IMR-90 (cell line): Measurements from ENCODE around the gene TOP2B. TPM values are rescaled to one million over a fixed set of nuclear protein-coding genes. Genes with fewer than 3 reads are reported as not detected.

Experiments
- ATAC-seq: fragments of 200-7000 bp; cut with Tn5 transposase; 2 replicates; pipeline ENCODE4 v1.9.1; 2020; ENCODE audit warnings: low read depth, mild to moderate bottlenecking, moderate library complexity
- BruUV-seq: library from RNA; stranded (reverse); fragments of 400-500 nt; replicated peaks from 2 replicates; lab custom pipeline; 2021; lab: Mats Ljungman, UMichigan
- CTCF ChIA-PET: fragments of 300-600 bp; formaldehyde crosslinking; extraction: SDS; loops from one replicate; lab custom pipeline; 2021; ENCODE audit warnings: antibody characterized with exemption; lab: Yijun Ruan, JAX
- POLR2A ChIA-PET: fragments of 300-600 bp; sonication (Branson Sonifier 250); formaldehyde crosslinking; loops from one replicate; lab custom pipeline; 2022; ENCODE audit warnings: antibody characterized with exemption; ENCODE audit not compliant: unreplicated experiment; lab: Charles Lee
- DNase-seq: peaks from one replicate; pipeline ENCODE4 v3.0.0; 2013
- H2AFZ ChIP-seq: replicated peaks from 2 replicates; pipeline ENCODE3; 2013; ENCODE audit warnings: low read length, mild to moderate bottlenecking; ENCODE audit not compliant: poor library complexity
- H2AK5ac ChIP-seq: 2 replicates; pipeline ENCODE4 v1.6.1; 2013; ENCODE audit warnings: low read depth, low read length, inconsistent platforms
- H2AK9ac ChIP-seq: replicated peaks from 2 replicates; pipeline ENCODE3; 2013; ENCODE audit warnings: mild to moderate bottlenecking, low read depth, low read length, moderate library complexity; ENCODE audit not compliant: poor library complexity
- H2BK120ac ChIP-seq: 2 replicates; pipeline ENCODE4 v1.6.1; 2013; ENCODE audit warnings: low read depth, low read length, inconsistent platforms
- H2BK15ac ChIP-seq: 3 replicates; pipeline ENCODE4 v1.6.1; 2013; ENCODE audit warnings: low read depth, low read length, inconsistent platforms
- H2BK20ac ChIP-seq: 2 replicates; pipeline ENCODE4 v1.6.1; 2013; ENCODE audit warnings: low read depth, mild to moderate bottlenecking, inconsistent platforms, low read length, moderate library complexity
- H2BK5ac ChIP-seq: 2 replicates; pipeline ENCODE4 v1.6.1; 2013; ENCODE audit warnings: mild to moderate bottlenecking, low read depth, low read length, inconsistent platforms; ENCODE audit not compliant: poor library complexity, severe bottlenecking
- H3K14ac ChIP-seq: replicated peaks from 2 replicates; pipeline ENCODE4 v1.6.1; 2013; ENCODE audit warnings: low read depth, low read length, inconsistent platforms
- H3K18ac ChIP-seq: 2 replicates; pipeline ENCODE4 v1.6.1; 2013; ENCODE audit warnings: low read depth, low read length, control low read depth
- H3K23ac ChIP-seq: 2 replicates; pipeline ENCODE4 v1.6.1; 2013; ENCODE audit warnings: low read depth, low read length, inconsistent platforms
- H3K27ac ChIP-seq: 2 replicates; pipeline ENCODE4 v1.5.1; 2013; ENCODE audit warnings: mild to moderate bottlenecking, control low read depth, low read length; ENCODE audit not compliant: insufficient read depth
- H3K27me3 ChIP-seq: 2 replicates; pipeline ENCODE4 v1.6.1; 2013; ENCODE audit warnings: low read length; ENCODE audit not compliant: control insufficient read depth, insufficient read depth
- H3K36me3 ChIP-seq: 2 replicates; pipeline ENCODE4 v1.6.1; 2013; ENCODE audit warnings: low read length, mixed read lengths; ENCODE audit not compliant: control insufficient read depth, insufficient read depth
- H3K4ac ChIP-seq: 2 replicates; pipeline ENCODE4 v1.6.1; 2013; ENCODE audit warnings: low read depth, low read length, inconsistent platforms
- H3K4me1 ChIP-seq: 2 replicates; pipeline ENCODE4 v1.6.1; 2013; ENCODE audit warnings: low read length, mixed read lengths; ENCODE audit not compliant: control insufficient read depth, insufficient read depth
- H3K4me2 ChIP-seq: 2 replicates; pipeline ENCODE4 v1.6.1; 2013; ENCODE audit warnings: low read depth, mild to moderate bottlenecking, control low read depth, low read length, moderate library complexity
- H3K4me3 ChIP-seq: 2 replicates; pipeline ENCODE4 v1.5.1; 2013; ENCODE audit warnings: low read depth, mild to moderate bottlenecking, control low read depth, low read length, moderate library complexity; ENCODE audit not compliant: insufficient read depth
- H3K56ac ChIP-seq: 2 replicates; pipeline ENCODE4 v1.6.1; 2013; ENCODE audit warnings: low read length, inconsistent platforms; ENCODE audit not compliant: insufficient read depth; ENCODE audit errors: extremely low read depth
- H3K79me1 ChIP-seq, 2 experiments: 2 replicates each; pipeline ENCODE4 v1.6.1; 2013; ENCODE audit warnings: low read length in 2 of 2, inconsistent platforms in 1 of 2, low read depth in 1 of 2
- H3K9ac ChIP-seq: 2 replicates; pipeline ENCODE4 v1.6.1; 2013; ENCODE audit warnings: low read depth, low read length, control low read depth
- H3K9me1 ChIP-seq: 2 replicates; pipeline ENCODE4 v1.6.1; 2013; ENCODE audit warnings: low read length, inconsistent platforms; ENCODE audit not compliant: insufficient read depth
- H3K9me3 ChIP-seq: 2 replicates; pipeline ENCODE4 v1.6.1; 2013; ENCODE audit warnings: low read length; ENCODE audit not compliant: control insufficient read depth, insufficient read depth
- H4K20me1 ChIP-seq: 2 replicates; pipeline ENCODE4 v1.6.1; 2013; ENCODE audit warnings: low read length, inconsistent platforms; ENCODE audit not compliant: insufficient read depth
- H4K5ac ChIP-seq: 2 replicates; pipeline ENCODE4 v1.6.1; 2013; ENCODE audit warnings: mild to moderate bottlenecking, low read depth, low read length, control low read depth
- H4K8ac ChIP-seq, 2 experiments: 2 replicates each; pipeline ENCODE4 v1.6.1; 2013; ENCODE audit warnings: low read depth in 2 of 2, low read length in 2 of 2, control low read depth in 1 of 2, inconsistent platforms in 1 of 2
- H4K91ac ChIP-seq: 2 replicates; pipeline ENCODE4 v1.6.1; 2013; ENCODE audit warnings: low read depth, low read length, inconsistent platforms; ENCODE audit not compliant: insufficient read depth
- BHLHE40 ChIP-seq: fragments of 150-350 bp; IDR thresholded peaks from 2 replicates; pipeline ENCODE4 v1.6.1; 2016; ENCODE audit warnings: mild to moderate bottlenecking, low read depth, low read length
- CEBPB ChIP-seq: IDR thresholded peaks from 2 replicates; pipeline ENCODE4 v1.6.1; 2012; ENCODE audit warnings: low read depth, low read length, improper control_type of control experiment
- CHD1 ChIP-seq: IDR thresholded peaks from 2 replicates; pipeline ENCODE4 v1.6.1; 2012; ENCODE audit warnings: low read depth, low read length, improper control_type of control experiment
- CTCF ChIP-seq: conservative IDR thresholded peaks from 2 replicates; pipeline ENCODE4 v1.5.1; 2012; ENCODE audit warnings: mild to moderate bottlenecking, low read depth, low read length, improper control_type of control experiment
- FOS ChIP-seq: fragments of 150-350 bp; IDR thresholded peaks from 2 replicates; pipeline ENCODE4 v1.6.1; 2016; ENCODE audit warnings: low read depth, low read length
- MAFK ChIP-seq: IDR thresholded peaks from 2 replicates; pipeline ENCODE4 v1.6.1; 2012; ENCODE audit warnings: low read depth, low read length, improper control_type of control experiment
- MAZ ChIP-seq: IDR thresholded peaks from 2 replicates; pipeline ENCODE4 v1.6.1; 2012; ENCODE audit warnings: low read depth, mild to moderate bottlenecking, low read length, improper control_type of control experiment, moderate library complexity, borderline replicate concordance
- MXI1 ChIP-seq: IDR thresholded peaks from 2 replicates; pipeline ENCODE4 v1.6.1; 2012; ENCODE audit warnings: low read depth, mild to moderate bottlenecking, low read length, moderate library complexity, borderline replicate concordance
- NFE2L2 ChIP-seq: fragments of 150-350 bp; IDR thresholded peaks from 2 replicates; pipeline ENCODE4 v1.6.1; 2016; ENCODE audit warnings: low read depth, mild to moderate bottlenecking, low read length
- POLR2A ChIP-seq: IDR thresholded peaks from 2 replicates; pipeline ENCODE4 v1.6.1; 2012; ENCODE audit warnings: mild to moderate bottlenecking, low read depth, low read length
- RAD21 ChIP-seq: IDR thresholded peaks from 2 replicates; pipeline ENCODE4 v1.6.1; 2012; ENCODE audit warnings: low read length, improper control_type of control experiment
- RCOR1 ChIP-seq: IDR thresholded peaks from 2 replicates; pipeline ENCODE4 v1.6.1; 2012; ENCODE audit warnings: mild to moderate bottlenecking, low read length, improper control_type of control experiment; ENCODE audit not compliant: insufficient replicate concordance
- RFX5 ChIP-seq: IDR thresholded peaks from 2 replicates; pipeline ENCODE4 v1.8.0; 2012; ENCODE audit warnings: low read depth, mild to moderate bottlenecking, low read length, moderate library complexity
- SMC3 ChIP-seq: fragments of 150-350 bp; IDR thresholded peaks from 2 replicates; pipeline ENCODE4 v1.6.1; 2016; ENCODE audit warnings: low read depth, mild to moderate bottlenecking, antibody characterized with exemption, low read length, moderate library complexity
- USF2 ChIP-seq: fragments of 150-350 bp; IDR thresholded peaks from 2 replicates; pipeline ENCODE4 v1.6.1; 2017; ENCODE audit warnings: mild to moderate bottlenecking, antibody characterized with exemption, low read length, low read depth
- WGBS, 2 experiments: methylation state at CpG; one replicate each; pipeline versions ENCODE4 v1.1.5 to v1.1.7; 2013; ENCODE audit warnings: missing lambda C conversion rate in 2 of 2; ENCODE audit not compliant: insufficient read length in 1 of 2; ENCODE audit errors: extremely low coverage in 2 of 2; 5-methylcytosine and 5-hydroxymethylcytosine counted together
- dilution Hi-C: fragments of 300-500 bp; cut with HindIII; formaldehyde crosslinking; loops from one replicate; pipeline ENCODE4 v1.14.3; 2018; ENCODE audit warnings: low sequenced_read_pairs; ENCODE audit not compliant: unreplicated experiment
- in situ Hi-C: fragments of 300-500 bp; cut with MboI; formaldehyde crosslinking; loops from 3 replicates; pipeline ENCODE4 v1.14.3; 2019; ENCODE audit warnings: low sequenced_read_pairs, inconsistent platforms, mixed read lengths
- intact Hi-C: fragments of 100-400 bp; cut with micrococcal nuclease; formaldehyde crosslinking; loops from 2 replicates; pipeline ENCODE4 v1.10.0; 2022
- polyA plus RNA-seq, 3 experiments: library from polyadenylated mRNA; depleted of rRNA; stranded (reverse); fragments of >200 nt; gene quantifications; 2 replicates each; pipeline ENCODE4 v1.2.3, GENCODE V29; 2012; ENCODE audit warnings: low replicate concordance in 1 of 3
- total RNA-seq: library from RNA; depleted of rRNA; stranded (reverse); fragments of >200 nt; gene quantifications from 2 replicates; pipeline ENCODE4 v1.2.3, GENCODE V29; 2012
- TF ChIP-seq, protein P1 (sequence below): fragments of 150-350 bp; IDR thresholded peaks from 2 replicates; pipeline ENCODE4 v1.6.1; 2016; ENCODE audit warnings: low read depth, mild to moderate bottlenecking, low read length, moderate library complexity, borderline replicate concordance

TOP2B gene
- total and polyA plus RNA-seq, 2 of the 4 experiments (the other 2 are of a cell fraction), result 45.5 to 53.4 TPM

DNA sequence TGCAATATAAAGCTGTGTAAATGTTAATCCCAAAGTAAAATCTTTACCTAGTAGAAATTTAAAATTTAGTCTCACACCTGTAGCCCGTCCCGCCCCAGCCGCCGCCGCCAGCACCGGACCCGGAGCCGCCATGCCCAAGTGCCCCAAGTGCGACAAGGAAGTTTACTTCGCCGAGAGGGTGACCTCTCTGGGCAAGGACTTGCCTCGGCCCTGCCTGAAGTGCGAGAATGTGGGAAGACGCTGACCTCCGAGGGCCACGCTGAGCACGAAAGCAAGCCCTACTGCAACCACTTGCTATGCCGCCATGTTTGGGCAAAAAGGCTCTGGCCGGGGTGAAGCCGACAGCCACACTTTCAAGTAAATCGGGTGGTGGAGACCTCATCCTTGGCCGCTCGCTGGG is 22.1 kb upstream of the TOP2B start:
- Histone ChIP-seq H4K20me1 (no peaks in the 10 kb centered on the region), H3K56ac (no peak overlapping the region), H2AK5ac (no peak overlapping the region), H2BK5ac (no peak overlapping the region), H3K14ac (no peak overlapping the region), H3K9me1 (no peaks in the 10 kb centered on the region), H2AK9ac (no peak overlapping the region), H3K18ac (no peak overlapping the region), H2BK120ac (no peak overlapping the region), H3K4me2 (no peak overlapping the region), H3K36me3 (no peaks in the 10 kb centered on the region), H3K4me3 (no peak overlapping the region), H3K4ac (no peak overlapping the region), H3K23ac (no peak overlapping the region), H4K5ac (no peak overlapping the region), H3K9ac (no peak overlapping the region), H3K9me3 (no peaks in the 10 kb centered on the region), H2BK15ac (no peak overlapping the region), H3K4me1 (no peaks in the 10 kb centered on the region), H3K27ac (no peak overlapping the region), H4K8ac (no peak overlapping the region), H4K91ac (no peak overlapping the region), H3K79me1 (no peaks in the 10 kb centered on the region), H2AFZ (no peak overlapping the region), H3K27me3 (peaks cover 2% of the 10 kb centered on the region; the same call in 1 of the 2 replicates), H2BK20ac (no peak overlapping the region)
- DNase-seq (no peak), ATAC-seq (no peak)
- dilution Hi-C loops, result no loop called here
- TF ChIP-seq RAD21 (no peak), BHLHE40 (no peak), POLR2A (no peak), MXI1 (no peak), NFE2L2 (no peak), CHD1 (no peak), FOS (no peak), USF2 (no peak), CTCF (no peak), MAZ (no peak), CEBPB (no peak), RCOR1 (no peak), SMC3 (no peak), MAFK (no peak), RFX5 (no peak)
- TF ChIP-seq, protein P1, sequence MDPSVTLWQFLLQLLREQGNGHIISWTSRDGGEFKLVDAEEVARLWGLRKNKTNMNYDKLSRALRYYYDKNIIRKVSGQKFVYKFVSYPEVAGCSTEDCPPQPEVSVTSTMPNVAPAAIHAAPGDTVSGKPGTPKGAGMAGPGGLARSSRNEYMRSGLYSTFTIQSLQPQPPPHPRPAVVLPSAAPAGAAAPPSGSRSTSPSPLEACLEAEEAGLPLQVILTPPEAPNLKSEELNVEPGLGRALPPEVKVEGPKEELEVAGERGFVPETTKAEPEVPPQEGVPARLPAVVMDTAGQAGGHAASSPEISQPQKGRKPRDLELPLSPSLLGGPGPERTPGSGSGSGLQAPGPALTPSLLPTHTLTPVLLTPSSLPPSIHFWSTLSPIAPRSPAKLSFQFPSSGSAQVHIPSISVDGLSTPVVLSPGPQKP, result no peak
- in situ Hi-C loops, result no loop called here
- intact Hi-C loops, result no loop called here
- POLR2A ChIA-PET, result no interaction called here
- 87% methylated on average over 11 of the region's 23 CpGs; no CpG with 5 or more reads in 1 of the 2 experiments for WGBS, 2 experiments
- BruUV-seq, result no TSS peak
- CTCF ChIA-PET, result interaction anchor here (0.7 kb wide), 1 partner anchor 84 kb away, joined by 6 read pairs; no protein-coding TSS in a partner anchor
